Lung (tissue), 12 donors: Measurements from ENCODE around the gene EIF3M. TPM values are rescaled to one million over a fixed set of nuclear protein-coding genes. Genes with fewer than 3 reads are reported as not detected.
"Not testable (repeated sequence)": the region's sequence is repeated elsewhere in the genome, so short reads cannot be mapped to it uniquely, and the experiment has no call there.

Experiments
- ATAC-seq: fragments of 200-7000 bp; cut with Tn5 transposase; one replicate; pipeline ENCODE4 v1.9.1; 2020; ENCODE audit warnings: moderate number of reproducible peaks; ENCODE audit not compliant: insufficient read depth, low FRiP score
- DNase-seq, 3 donors: peaks; one replicate each; pipeline ENCODE4 v3.0.0-alpha.2; 2013 to 2017
- H3K27ac ChIP-seq, 2 donors: one replicate each; pipeline ENCODE4 v1.5.1; 2013; ENCODE audit warnings: mild to moderate bottlenecking in 2 of 2, moderate library complexity in 2 of 2, control low read depth in 1 of 2, inconsistent platforms in 1 of 2, low read depth in 1 of 2, low read length in 1 of 2
- H3K27me3 ChIP-seq, 3 donors: one replicate each; pipeline ENCODE4 v1.5.1; 2013; ENCODE audit warnings: low read length in 2 of 3; ENCODE audit not compliant: control insufficient read depth in 3 of 3, insufficient read depth in 3 of 3
- H3K36me3 ChIP-seq, 4 donors: one replicate each; pipeline ENCODE4 v1.5.1; 2013; ENCODE audit warnings: low read length in 4 of 4, mild to moderate bottlenecking in 1 of 4, moderate library complexity in 1 of 4; ENCODE audit not compliant: control insufficient read depth in 4 of 4, insufficient read depth in 4 of 4
- H3K4me1 ChIP-seq, 5 donors: one replicate each; pipeline ENCODE4 v1.5.1; 2013; ENCODE audit warnings: low read length in 5 of 5, mild to moderate bottlenecking in 2 of 5, moderate library complexity in 1 of 5; ENCODE audit not compliant: control insufficient read depth in 5 of 5, insufficient read depth in 5 of 5
- H3K4me3 ChIP-seq: one replicate; pipeline ENCODE4 v1.5.1; 2013; ENCODE audit warnings: mild to moderate bottlenecking, control low read depth, moderate library complexity
- H3K9ac ChIP-seq, 2 donors: one replicate each; pipeline ENCODE4 v1.5.1; 2013; ENCODE audit warnings: low read length in 2 of 2, control low read depth in 1 of 2; ENCODE audit not compliant: insufficient read depth in 1 of 2
- H3K9me3 ChIP-seq, 4 donors: one replicate each; pipeline ENCODE4 v1.5.1; 2013; ENCODE audit warnings: low read length in 3 of 4, mild to moderate bottlenecking in 1 of 4, moderate library complexity in 1 of 4; ENCODE audit not compliant: control insufficient read depth in 4 of 4, insufficient read depth in 3 of 4
- WGBS, 2 donors: extraction: QIAGEN DNeasy Blood & Tissue Kit; methylation state at CpG; one replicate each; pipeline ENCODE4 v1.1.7; 2013; 5-methylcytosine and 5-hydroxymethylcytosine counted together
- polyA plus RNA-seq, 2 donors: library from polyadenylated mRNA; stranded (reverse); fragments of 200-250 nt; gene quantifications; one replicate each; pipeline ENCODE4 v1.2.1, GENCODE V29; 2013
- total RNA-seq, 2 donors: library from RNA; depleted of rRNA in 1 of 2; stranded (reverse); fragments of >200 nt in 1 of 2; gene quantifications; one replicate each; pipeline ENCODE4 v1.2.1, GENCODE V29; 2014 to 2021
- TF ChIP-seq, protein P1 (sequence below): IDR thresholded peaks from 2 replicates; pipeline ENCODE4 v1.5.1; 2012; ENCODE audit warnings: mild to moderate bottlenecking; ENCODE audit errors: control extremely low read depth, extremely low read depth
- donor health status: control.
- donor health status: control.
- donor health status: Bipolar disorder and iron deficiency.
- donor health status: healthy.
- donor health status: DM: yes; HTN: yes; CAD: no.

EIF3M gene
- total and polyA plus RNA-seq, 4 donors: 168 to 247 (median 208) TPM

DNA sequence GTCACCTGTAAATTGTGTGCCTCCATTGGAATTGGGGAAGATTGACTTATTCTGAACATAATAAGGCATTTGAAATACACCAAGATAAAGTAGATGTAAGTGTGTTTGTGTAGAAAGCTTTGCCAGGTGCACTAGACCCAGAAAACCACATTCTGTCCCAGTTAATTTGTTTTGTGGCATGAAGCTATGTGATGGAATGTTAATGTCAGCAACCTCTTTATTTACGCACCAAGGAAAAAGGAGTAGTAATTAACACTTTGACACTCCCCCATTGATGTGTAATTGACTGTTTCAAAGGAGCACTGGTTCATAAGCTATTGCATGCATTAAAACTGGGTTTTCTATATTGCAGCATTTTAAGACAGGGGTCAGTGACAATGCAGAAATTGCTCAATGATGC lies 14.3 kb downstream of the EIF3M start:
- H3K4me1 ChIP-seq: peaks cover 0 to 2% (median 0%) of the 10 kb centered on the region in 5 donors
- H3K36me3 ChIP-seq: peaks cover 12 to 32% (median 20%) of the 10 kb centered on the region in 4 donors
- no peak overlapping the region for H3K9ac ChIP-seq
- H3K27me3 ChIP-seq: no peaks in the 10 kb centered on the region
- no peak for ATAC-seq
- TF ChIP-seq, protein P1, sequence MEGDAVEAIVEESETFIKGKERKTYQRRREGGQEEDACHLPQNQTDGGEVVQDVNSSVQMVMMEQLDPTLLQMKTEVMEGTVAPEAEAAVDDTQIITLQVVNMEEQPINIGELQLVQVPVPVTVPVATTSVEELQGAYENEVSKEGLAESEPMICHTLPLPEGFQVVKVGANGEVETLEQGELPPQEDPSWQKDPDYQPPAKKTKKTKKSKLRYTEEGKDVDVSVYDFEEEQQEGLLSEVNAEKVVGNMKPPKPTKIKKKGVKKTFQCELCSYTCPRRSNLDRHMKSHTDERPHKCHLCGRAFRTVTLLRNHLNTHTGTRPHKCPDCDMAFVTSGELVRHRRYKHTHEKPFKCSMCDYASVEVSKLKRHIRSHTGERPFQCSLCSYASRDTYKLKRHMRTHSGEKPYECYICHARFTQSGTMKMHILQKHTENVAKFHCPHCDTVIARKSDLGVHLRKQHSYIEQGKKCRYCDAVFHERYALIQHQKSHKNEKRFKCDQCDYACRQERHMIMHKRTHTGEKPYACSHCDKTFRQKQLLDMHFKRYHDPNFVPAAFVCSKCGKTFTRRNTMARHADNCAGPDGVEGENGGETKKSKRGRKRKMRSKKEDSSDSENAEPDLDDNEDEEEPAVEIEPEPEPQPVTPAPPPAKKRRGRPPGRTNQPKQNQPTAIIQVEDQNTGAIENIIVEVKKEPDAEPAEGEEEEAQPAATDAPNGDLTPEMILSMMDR: no peak
- H3K4me3 ChIP-seq: no peak overlapping the region
- no peak overlapping the region for H3K27ac ChIP-seq
- no peak for DNase-seq
- H3K9me3 ChIP-seq: no peaks in the 10 kb centered on the region
- WGBS, 2 donors: 88 to 90% methylated on average over 1 of the region's 1 CpG

DNA sequence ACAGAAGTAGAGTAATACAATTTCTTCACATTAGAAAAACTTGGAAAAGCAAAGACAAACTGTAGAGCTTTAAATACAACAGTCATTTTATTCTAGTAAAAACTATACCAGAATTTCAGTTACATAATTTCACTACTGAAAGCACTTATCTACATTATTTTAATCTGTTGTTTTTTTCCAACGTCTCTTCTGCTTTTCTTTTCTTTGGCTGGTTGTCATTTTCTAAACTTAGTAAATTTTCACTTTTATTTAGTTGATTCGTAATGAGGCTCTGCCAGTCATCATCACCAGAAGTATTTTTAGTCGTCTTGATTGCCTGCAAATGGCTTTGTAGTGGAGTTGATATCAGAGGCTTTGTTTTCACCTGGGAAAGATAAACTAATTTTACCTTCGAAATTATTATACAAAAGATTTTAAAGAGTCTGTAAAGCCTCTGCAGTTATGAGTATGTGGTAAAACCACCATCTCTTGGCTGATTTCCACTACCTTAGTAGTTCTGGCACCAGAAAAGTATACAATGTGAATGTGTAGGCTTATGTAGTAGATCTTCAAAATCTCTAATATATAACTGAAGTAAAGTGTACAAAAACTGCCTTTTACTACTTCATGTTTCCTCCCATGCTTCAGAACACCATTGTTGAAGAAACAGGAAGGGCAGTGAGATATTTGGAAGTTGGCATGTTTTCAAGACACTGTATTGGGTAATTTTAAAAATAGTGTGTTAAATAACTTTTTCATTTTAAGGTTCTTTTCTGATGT lies 19.2 kb downstream of the EIF3M start:
- peaks cover 5 to 20% (median 10%) of the 10 kb centered on the region in 4 donors for H3K36me3 ChIP-seq
- no peak for ATAC-seq
- TF ChIP-seq, protein P1: no peak
- peaks cover 0 to 2% (median 0%) of the 10 kb centered on the region in 5 donors for H3K4me1 ChIP-seq
- 53 to 57% methylated on average over 4 of the region's 4 CpGs for whole genome bisulfite sequencing, 2 donors
- no peak overlapping the region for H3K27ac ChIP-seq
- H3K27me3 ChIP-seq: no peaks in the 10 kb centered on the region
- H3K9me3 ChIP-seq: no peaks in the 10 kb centered on the region
- H3K4me3 ChIP-seq: no peak overlapping the region
- DNase-seq: peak in 1 of 3 donors; percentile 20
- no peak overlapping the region for H3K9ac ChIP-seq

DNA sequence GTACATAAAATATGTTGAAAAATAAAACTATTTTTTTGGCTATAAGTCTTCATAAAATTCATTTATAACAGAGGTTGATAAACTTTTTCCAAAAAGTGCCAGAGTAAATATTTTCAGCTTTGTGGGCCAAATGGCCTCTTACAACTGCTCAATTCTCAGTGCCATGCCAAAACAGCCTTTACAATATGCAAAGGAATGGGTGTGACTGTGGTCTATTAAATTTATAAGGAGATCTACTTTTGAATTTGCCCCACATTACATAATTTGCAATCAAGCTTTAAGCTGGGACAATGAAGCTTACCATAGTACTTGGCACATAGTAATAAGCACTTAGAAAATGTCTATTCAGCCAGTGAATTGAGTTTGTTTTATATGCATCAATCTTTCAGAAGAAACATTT lies 22.6 kb downstream of the EIF3M start:
- Histone ChIP-seq H3K4me3 (no peak overlapping the region), H3K27me3 (no peaks in the 10 kb centered on the region), H3K9me3 (no peaks in the 10 kb centered on the region), H3K27ac (no peak overlapping the region), H3K36me3 (peaks cover 5 to 20% (median 9%) of the 10 kb centered on the region in 4 donors), H3K4me1 (peaks cover 0 to 2% (median 0%) of the 10 kb centered on the region in 5 donors), H3K9ac (no peak overlapping the region)
- TF ChIP-seq, protein P1: no peak
- DNase-seq: no peak
- ATAC-seq: no peak

DNA sequence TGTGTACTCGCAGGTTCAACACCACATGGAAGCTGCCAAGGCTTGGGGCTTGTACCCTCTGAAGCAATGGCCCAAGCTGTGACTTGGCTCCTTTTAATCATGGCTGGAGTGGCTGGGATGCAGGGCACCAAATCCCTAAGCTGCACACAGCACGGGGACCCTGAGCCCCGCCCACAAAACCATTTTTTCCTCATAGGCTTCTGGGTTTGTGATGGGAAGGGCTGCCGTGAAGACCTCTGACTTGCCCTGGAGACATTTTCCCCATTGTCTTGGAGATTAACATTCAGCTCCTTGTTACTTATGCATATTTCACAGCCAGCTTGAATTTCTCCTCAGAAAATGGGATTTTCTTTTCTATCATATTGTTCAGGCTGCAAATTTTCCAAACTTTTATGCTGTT lies 25.2 kb downstream of the EIF3M start:
- not testable (repeated sequence) for ATAC-seq, H3K9me3 ChIP-seq, H3K4me3 ChIP-seq, H3K27ac ChIP-seq, H3K36me3 ChIP-seq, H3K4me1 ChIP-seq, H3K27me3 ChIP-seq, DNase-seq, H3K9ac ChIP-seq
- 98 to 99% methylated on average over 4 of the region's 4 CpGs for WGBS, 2 donors
